DND-41 (cell line): Measurements from ENCODE around the gene CFAP20DC.

ENCODE experiments used
- ATAC-seq: fragments of 200-7000 bp; cut with Tn5 transposase; 3 replicates; pipeline ENCODE4 v1.9.1; 2021; ENCODE audit warnings: low read depth; ENCODE audit not compliant: insufficient read depth
- DNase-seq: peaks from one replicate; pipeline ENCODE4 v3.0.0-alpha.2; 2020
- H2AFZ ChIP-seq: 2 replicates; pipeline ENCODE4 v1.6.0; 2012; ENCODE audit warnings: low read depth, low read length
- H3K27ac ChIP-seq: 2 replicates; pipeline ENCODE4 v1.5.1; 2012; ENCODE audit warnings: low read length, inconsistent platforms
- H3K27me3 ChIP-seq: fragments of 200-600 bp; sonication (generic); 2 replicates; pipeline ENCODE4 v1.6.0; 2012; ENCODE audit warnings: low read length, mild to moderate bottlenecking, inconsistent platforms; ENCODE audit not compliant: insufficient read depth, poor library complexity
- H3K36me3 ChIP-seq: 2 replicates; pipeline ENCODE4 v1.5.1; 2012; ENCODE audit warnings: low read length, inconsistent platforms; ENCODE audit not compliant: insufficient read depth
- H3K4me1 ChIP-seq: 2 replicates; pipeline ENCODE4 v1.5.1; 2012; ENCODE audit warnings: mild to moderate bottlenecking, low read length; ENCODE audit not compliant: insufficient read depth
- H3K4me2 ChIP-seq: 2 replicates; pipeline ENCODE4 v1.6.0; 2012; ENCODE audit warnings: mild to moderate bottlenecking, moderate library complexity, low read length, inconsistent platforms; ENCODE audit not compliant: insufficient read depth
- H3K4me3 ChIP-seq, 2 experiments: fragments of 200-600 bp in 1 of 2; shearing (Covaris generic) in 1 of 2; 2 replicates each; pipeline ENCODE4 v1.5.1; 2012 to 2016; ENCODE audit warnings: inconsistent platforms in 2 of 2, low read length in 2 of 2, mild to moderate bottlenecking in 2 of 2, low read depth in 1 of 2, moderate library complexity in 1 of 2
- H3K79me2 ChIP-seq: 2 replicates; pipeline ENCODE4 v1.6.0; 2012; ENCODE audit warnings: low read length, inconsistent platforms; ENCODE audit not compliant: insufficient read depth
- H3K9ac ChIP-seq: 2 replicates; pipeline ENCODE4 v1.6.0; 2012; ENCODE audit warnings: low read depth, mild to moderate bottlenecking, inconsistent platforms, low read length, moderate library complexity
- H3K9me3 ChIP-seq: 2 replicates; pipeline ENCODE4 v1.5.1; 2012; ENCODE audit warnings: low read length, moderate library complexity, mild to moderate bottlenecking, inconsistent platforms; ENCODE audit not compliant: insufficient read depth, severe bottlenecking
- H4K20me1 ChIP-seq: 2 replicates; pipeline ENCODE4 v1.6.0; 2012; ENCODE audit warnings: low read length; ENCODE audit not compliant: insufficient read depth
- CTCF ChIP-seq: IDR thresholded peaks from 2 replicates; pipeline ENCODE4 v1.5.1; 2012; ENCODE audit warnings: borderline replicate concordance, low read length, moderate library complexity, mild to moderate bottlenecking; ENCODE audit not compliant: poor library complexity, severe bottlenecking; ENCODE audit errors: extremely low read depth
- EZH2 ChIP-seq: IDR thresholded peaks from 3 replicates; pipeline ENCODE4 v1.6.1; 2012; ENCODE audit warnings: borderline replicate concordance, low read depth, mild to moderate bottlenecking, moderate library complexity, low read length, inconsistent platforms; ENCODE audit not compliant: severe bottlenecking

The CFAP20DC gene

GRCh38 chr3:58962040-58962651 is 87.7 kb downstream of the CFAP20DC start:
- TF ChIP-seq CTCF (no peak), EZH2 (no peak)
- Histone ChIP-seq H3K4me3 (no peak overlapping the region), H3K27ac (no peak overlapping the region), H2AFZ (no peak overlapping the region), H3K4me2 (no peak overlapping the region), H3K27me3 (no peaks in the 10 kb centered on the region), H3K9me3 (no peaks in the 10 kb centered on the region), H3K9ac (no peak overlapping the region), H3K79me2 (no peaks in the 10 kb centered on the region), H3K4me1 (no peaks in the 10 kb centered on the region), H4K20me1 (no peaks in the 10 kb centered on the region), H3K36me3 (no peaks in the 10 kb centered on the region)
- DNase-seq = no peak
- no peak for ATAC-seq

- Histone ChIP-seq H2AFZ (no peak overlapping the region; the same call in 1 of the 2 replicates), H3K79me2 (no peaks in the 10 kb centered on the region), H3K4me3 (no peak overlapping the region), H3K27me3 (no peaks in the 10 kb centered on the region), H3K4me1 (no peaks in the 10 kb centered on the region), H3K9ac (no peak overlapping the region), H4K20me1 (no peaks in the 10 kb centered on the region), H3K4me2 (no peak overlapping the region), H3K9me3 (no peaks in the 10 kb centered on the region), H3K36me3 (no peaks in the 10 kb centered on the region), H3K27ac (no peak overlapping the region)
- no peak for DNase-seq
- TF ChIP-seq EZH2 (no peak), CTCF (no peak)
- no peak for ATAC-seq
These were observed 94.5 kb downstream of the CFAP20DC start for GRCh38 chr3:58955308-58955707.

- H3K36me3 ChIP-seq = no peaks in the 10 kb centered on the region
- no peaks in the 10 kb centered on the region for H3K9me3 ChIP-seq
- DNase-seq (no peak), ATAC-seq (no peak)
- no peak overlapping the region for H3K4me2 ChIP-seq
- H4K20me1 ChIP-seq = no peaks in the 10 kb centered on the region
- H3K27ac ChIP-seq = no peak overlapping the region
- no peak for TF ChIP-seq EZH2
- no peak for TF ChIP-seq CTCF
- H3K4me1 ChIP-seq = no peaks in the 10 kb centered on the region
- no peak overlapping the region for H3K9ac ChIP-seq
- H3K4me3 ChIP-seq = no peak overlapping the region
- no peaks in the 10 kb centered on the region for H3K79me2 ChIP-seq
- H3K27me3 ChIP-seq = no peaks in the 10 kb centered on the region
- H2AFZ ChIP-seq = no peak overlapping the region
These were observed 96.5 kb downstream of the CFAP20DC start for GRCh38 chr3:58953288-58953687.
